GM23338 (cell line): Measurements from ENCODE around the gene TFPI. TPM values are rescaled to one million over a fixed set of nuclear protein-coding genes. Genes with fewer than 3 reads are reported as not detected.
A peak's percentile ranks its signal among the peaks of the same experiment; 100 is the strongest.

Source experiments
- ATAC-seq: fragments of 200-7000 bp; cut with Tn5 transposase; 3 replicates; pipeline ENCODE4 v1.9.1; 2020
- DNase-seq: peaks from one replicate; pipeline ENCODE4 v3.0.0-alpha.2; 2015; ENCODE audit warnings: low spot score
- H2AFZ ChIP-seq: fragments of 200-600 bp; sonication (generic); 2 replicates; pipeline ENCODE4 v1.8.0; 2016; ENCODE audit warnings: antibody characterized with exemption, mild to moderate bottlenecking, moderate library complexity
- H3F3A ChIP-seq: fragments of 200-600 bp; sonication (generic); replicated peaks from 2 replicates; pipeline ENCODE4 v1.8.0; 2017; ENCODE audit warnings: antibody characterized with exemption, mixed run types, low read depth
- H3K27ac ChIP-seq: fragments of 200-600 bp; sonication (generic); 2 replicates; pipeline ENCODE4 v1.6.1; 2016; ENCODE audit warnings: low read depth
- H3K27me3 ChIP-seq: fragments of 200-600 bp; sonication (generic); 2 replicates; pipeline ENCODE4 v1.8.0; 2016; ENCODE audit warnings: mild to moderate bottlenecking, mixed run types, moderate library complexity; ENCODE audit not compliant: insufficient read depth
- H3K36me3 ChIP-seq: fragments of 200-600 bp; sonication (generic); 2 replicates; pipeline ENCODE4 v1.8.0; 2016; ENCODE audit warnings: mild to moderate bottlenecking; ENCODE audit not compliant: insufficient read depth
- H3K4me1 ChIP-seq: fragments of 200-600 bp; sonication (generic); 2 replicates; pipeline ENCODE4 v1.8.0; 2016; ENCODE audit warnings: mild to moderate bottlenecking, moderate library complexity; ENCODE audit not compliant: insufficient read depth
- H3K4me2 ChIP-seq: fragments of 200-600 bp; sonication (generic); 2 replicates; pipeline ENCODE4 v1.7.1; 2017; ENCODE audit warnings: mixed run types
- H3K4me3 ChIP-seq: fragments of 200-600 bp; sonication (generic); 2 replicates; pipeline ENCODE4 v1.6.1; 2016; ENCODE audit warnings: mixed run types
- H3K79me2 ChIP-seq: fragments of 200-600 bp; sonication (generic); replicated peaks from 2 replicates; pipeline ENCODE4 v1.8.0; 2017; ENCODE audit warnings: mild to moderate bottlenecking; ENCODE audit not compliant: insufficient read depth
- H3K9me2 ChIP-seq: fragments of 200-600 bp; sonication (generic); 2 replicates; pipeline ENCODE4 v1.8.0; 2017; ENCODE audit not compliant: insufficient read depth
- H4K20me1 ChIP-seq: fragments of 200-600 bp; sonication (generic); replicated peaks from 2 replicates; pipeline ENCODE4 v1.8.0; 2017; ENCODE audit warnings: mild to moderate bottlenecking; ENCODE audit not compliant: insufficient read depth
- H3K27ac Mint-ChIP-seq: 2 replicates; pipeline ENCODE4 v1.8.0; 2020; ENCODE audit warnings: inconsistent platforms, mild to moderate bottlenecking, moderate library complexity, mixed read lengths
- H3K27me3 Mint-ChIP-seq: 3 replicates; pipeline ENCODE4 v1.8.0; 2022; ENCODE audit warnings: low read depth, mild to moderate bottlenecking, moderate library complexity, mixed read lengths, inconsistent platforms; ENCODE audit not compliant: insufficient read depth, poor library complexity
- H3K36me3 Mint-ChIP-seq: 3 replicates; pipeline ENCODE4 v1.8.0; 2021; ENCODE audit warnings: low read depth, mild to moderate bottlenecking, inconsistent platforms, moderate library complexity, mixed read lengths
- H3K4me1 Mint-ChIP-seq: 3 replicates; pipeline ENCODE4 v1.8.0; 2020; ENCODE audit warnings: mild to moderate bottlenecking, inconsistent platforms, mixed read lengths
- H3K4me3 Mint-ChIP-seq: 3 replicates; pipeline ENCODE4 v1.8.0; 2021; ENCODE audit warnings: moderate library complexity, mild to moderate bottlenecking, inconsistent platforms, mixed read lengths
- H3K9me3 Mint-ChIP-seq: 3 replicates; pipeline ENCODE4 v1.8.0; 2020; ENCODE audit warnings: moderate library complexity, mild to moderate bottlenecking, inconsistent platforms, mixed read lengths
- CREB1 ChIP-seq: fragments of 250-450 bp; sonication (Bioruptor Pico); IDR thresholded peaks from 2 replicates; pipeline ENCODE4 v1.5.0; 2020; ENCODE audit warnings: low read depth, mild to moderate bottlenecking, moderate library complexity
- CTCF ChIP-seq, 2 experiments: fragments of 200-600 bp in 1 of 2; sonication (generic) in 1 of 2; conservative IDR thresholded peaks; 2 replicates each; pipeline versions ENCODE4 v1.5.1 to v1.6.1; 2016 to 2017; ENCODE audit warnings: antibody characterized with exemption in 2 of 2, low read depth in 2 of 2, mild to moderate bottlenecking in 2 of 2, moderate library complexity in 1 of 2
- ETS1 ChIP-seq: IDR thresholded peaks from 2 replicates; pipeline ENCODE4 v1.6.1; 2016; ENCODE audit warnings: antibody characterized with exemption
- EZH2phosphoT487 ChIP-seq: fragments of 200-600 bp; sonication (generic); IDR thresholded peaks from one replicate; pipeline ENCODE4 v1.8.1; 2018; ENCODE audit warnings: antibody characterized with exemption; ENCODE audit not compliant: unreplicated experiment
- JUNB ChIP-seq: IDR thresholded peaks from one replicate; pipeline ENCODE4 v1.6.1; 2016; ENCODE audit warnings: antibody characterized with exemption; ENCODE audit not compliant: unreplicated experiment
- NANOG ChIP-seq: IDR thresholded peaks from 2 replicates; pipeline ENCODE4 v1.6.1; 2016; ENCODE audit warnings: antibody characterized with exemption, borderline replicate concordance
- POLR2AphosphoS5 ChIP-seq: IDR thresholded peaks from 2 replicates; pipeline ENCODE4 v1.6.1; 2016; ENCODE audit warnings: antibody characterized with exemption, low read depth
- REST ChIP-seq: IDR thresholded peaks from one replicate; pipeline ENCODE4 v1.6.1; 2018; ENCODE audit warnings: antibody characterized with exemption; ENCODE audit not compliant: unreplicated experiment
- STAT1 ChIP-seq: IDR thresholded peaks from one replicate; pipeline ENCODE4 v1.6.1; 2016; ENCODE audit warnings: antibody characterized with exemption; ENCODE audit not compliant: unreplicated experiment
- ZNF114 ChIP-seq: fragments of 250-450 bp; sonication (Bioruptor Pico); IDR thresholded peaks from 2 replicates; pipeline ENCODE4 v1.5.0; 2020; ENCODE audit warnings: mild to moderate bottlenecking, moderate library complexity
- ZNF331 ChIP-seq: fragments of 250-450 bp; sonication (Bioruptor Pico); IDR thresholded peaks from 2 replicates; pipeline ENCODE4 v1.5.0; 2020; ENCODE audit warnings: low read depth, mild to moderate bottlenecking, moderate library complexity
- polyA plus RNA-seq: library from polyadenylated mRNA; unstranded; fragments of >200 nt; fragmentation: Nextera tagmentation; extraction: Ambion mirVana; gene quantifications from 2 replicates; pipeline ENCODE4 v1.2.1, GENCODE V29; 2016
- total RNA-seq: library from RNA; depleted of rRNA; stranded (reverse); fragments of >200 nt; shearing (Covaris generic); gene quantifications from 2 replicates; pipeline ENCODE4 v1.2.3, GENCODE V29; 2014

Gene TFPI
- total and polyA plus RNA-seq, 2 experiments from 2014 or later: 1.8 to 1.9 TPM

GRCh38 chr2:187461294-187462261, 92.7 kb downstream of the TFPI start:
- H4K20me1 ChIP-seq: no peaks in the 10 kb centered on the region
- TF ChIP-seq CTCF (conservative IDR thresholded peaks at IDR 0.05; ENCODE audit: low read depth in 2 of 2) (no peak), ZNF114 (CRISPR knock-in tag) (0 out of 2 replicates have a peak, but pooled peaks have one; percentile 13), ETS1 (peak; percentile 53; the same call in 1 of the 2 replicates)
- DNase-seq: peak; percentile 79
- no peaks in the 10 kb centered on the region for H3K79me2 ChIP-seq
- Mint-ChIP-seq H3K4me3 (peak overlapping the region; percentile 83), H3K4me1 (no peaks in the 10 kb centered on the region), H3K27me3 (peaks cover 2% of the 10 kb centered on the region), H3K36me3 (no peaks in the 10 kb centered on the region), H3K9me3 (no peaks in the 10 kb centered on the region), H3K27ac (peak overlapping the region; percentile 86; the same call in 1 of the 2 replicates)
- H3K9me2 ChIP-seq: no peaks in the 10 kb centered on the region
- peak overlapping the region; percentile 78 for H3K4me2 ChIP-seq
- H3K4me3 ChIP-seq: peak overlapping the region; percentile 54
- 0 out of 2 replicates have a peak, but pooled peaks cover 3% of the 10 kb centered on the region for H3K4me1 ChIP-seq
- no peaks in the 10 kb centered on the region for H3K36me3 ChIP-seq
- H3K27ac ChIP-seq: no peak overlapping the region
- no peaks in the 10 kb centered on the region for H3F3A ChIP-seq
- no peaks in the 10 kb centered on the region for H3K27me3 ChIP-seq
- peak overlapping the region; percentile 73 for H2AFZ ChIP-seq
- ATAC-seq: peak; percentile 99

- Histone ChIP-seq H3K79me2 (no peaks in the 10 kb centered on the region), H2AFZ (no peak overlapping the region), H3K27me3 (no peaks in the 10 kb centered on the region), H3F3A (no peaks in the 10 kb centered on the region), H4K20me1 (no peaks in the 10 kb centered on the region), H3K4me2 (no peak overlapping the region), H3K4me3 (no peak overlapping the region), H3K27ac (no peak overlapping the region), H3K9me2 (no peaks in the 10 kb centered on the region), H3K4me1 (0 out of 2 replicates have a peak, but pooled peaks cover 3% of the 10 kb centered on the region), H3K36me3 (no peaks in the 10 kb centered on the region)
- DNase-seq (no peak), ATAC-seq (no peak)
- Mint-ChIP-seq H3K4me1 (no peaks in the 10 kb centered on the region), H3K27ac (no peak overlapping the region), H3K36me3 (no peaks in the 10 kb centered on the region), H3K9me3 (no peaks in the 10 kb centered on the region), H3K27me3 (peaks cover 2% of the 10 kb centered on the region), H3K4me3 (no peak overlapping the region)
- TF ChIP-seq EZH2phosphoT487 (no peak), NANOG (no peak), CTCF (conservative IDR thresholded peaks at IDR 0.05; ENCODE audit: low read depth in 2 of 2) (no peak), POLR2AphosphoS5 (no peak), ETS1 (no peak), ZNF114 (CRISPR knock-in tag) (no peak), JUNB (no peak), CREB1 (CRISPR knock-in tag) (no peak), REST (no peak), STAT1 (no peak), ZNF331 (CRISPR knock-in tag) (no peak)
Observed at GRCh38 chr2:187459256-187459655, 95.0 kb downstream of the TFPI start.
